ENCODE results near the gene CASD1. TPM values are rescaled to one million over a fixed set of nuclear protein-coding genes. Genes with fewer than 3 reads are reported as not detected.

Gene CASD1
- total and polyA plus RNA-seq, 8 donors: 2.9 to 57.6 (median 14.7) TPM

DNA sequence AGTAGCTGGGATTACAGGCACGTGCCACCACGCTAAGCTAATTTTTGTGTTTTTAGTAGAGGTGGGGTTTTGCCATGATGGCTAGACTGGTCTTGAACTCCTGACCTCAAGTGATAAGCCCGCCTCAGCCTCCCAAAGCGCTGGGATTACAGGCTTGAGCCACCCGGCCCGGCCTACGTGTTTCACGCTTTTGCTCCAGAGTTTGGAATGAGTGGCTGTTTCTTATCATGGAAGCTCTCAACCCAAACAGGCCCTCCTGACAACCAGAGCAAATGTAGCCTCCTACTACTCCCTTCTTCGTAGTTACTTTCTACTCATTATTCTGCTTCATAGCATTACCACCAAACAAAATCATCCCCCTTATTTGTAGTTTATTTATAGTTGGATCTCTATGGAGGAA is 26.8 kb upstream of the CASD1 start:
- Histone ChIP-seq H3K27me3 (no peaks in the 10 kb centered on the region), H3K9me3 (no peaks in the 10 kb centered on the region), H3K4me1 (no peaks in the 10 kb centered on the region), H3K27ac (no peak overlapping the region), H3K4me3 (no peak overlapping the region), H3K36me3 (no peaks in the 10 kb centered on the region)
- TF ChIP-seq POLR2A (IDR thresholded peaks at IDR 0.05) (no peak), POLR2AphosphoS5 (IDR thresholded peaks at IDR 0.05) (no peak), EP300 (IDR thresholded peaks at IDR 0.05) (no peak)
- TF ChIP-seq, protein P1, sequence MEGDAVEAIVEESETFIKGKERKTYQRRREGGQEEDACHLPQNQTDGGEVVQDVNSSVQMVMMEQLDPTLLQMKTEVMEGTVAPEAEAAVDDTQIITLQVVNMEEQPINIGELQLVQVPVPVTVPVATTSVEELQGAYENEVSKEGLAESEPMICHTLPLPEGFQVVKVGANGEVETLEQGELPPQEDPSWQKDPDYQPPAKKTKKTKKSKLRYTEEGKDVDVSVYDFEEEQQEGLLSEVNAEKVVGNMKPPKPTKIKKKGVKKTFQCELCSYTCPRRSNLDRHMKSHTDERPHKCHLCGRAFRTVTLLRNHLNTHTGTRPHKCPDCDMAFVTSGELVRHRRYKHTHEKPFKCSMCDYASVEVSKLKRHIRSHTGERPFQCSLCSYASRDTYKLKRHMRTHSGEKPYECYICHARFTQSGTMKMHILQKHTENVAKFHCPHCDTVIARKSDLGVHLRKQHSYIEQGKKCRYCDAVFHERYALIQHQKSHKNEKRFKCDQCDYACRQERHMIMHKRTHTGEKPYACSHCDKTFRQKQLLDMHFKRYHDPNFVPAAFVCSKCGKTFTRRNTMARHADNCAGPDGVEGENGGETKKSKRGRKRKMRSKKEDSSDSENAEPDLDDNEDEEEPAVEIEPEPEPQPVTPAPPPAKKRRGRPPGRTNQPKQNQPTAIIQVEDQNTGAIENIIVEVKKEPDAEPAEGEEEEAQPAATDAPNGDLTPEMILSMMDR (IDR thresholded peaks at IDR 0.05): no peak
- 82 to 92% (median 86%) methylated on average over 9 of the region's 9 CpGs for WGBS, 5 donors
- DNase-seq: no peak
- intact Hi-C loops (cut with DNase I; ENCODE audit: low total_unique reads): no loop called here

DNA sequence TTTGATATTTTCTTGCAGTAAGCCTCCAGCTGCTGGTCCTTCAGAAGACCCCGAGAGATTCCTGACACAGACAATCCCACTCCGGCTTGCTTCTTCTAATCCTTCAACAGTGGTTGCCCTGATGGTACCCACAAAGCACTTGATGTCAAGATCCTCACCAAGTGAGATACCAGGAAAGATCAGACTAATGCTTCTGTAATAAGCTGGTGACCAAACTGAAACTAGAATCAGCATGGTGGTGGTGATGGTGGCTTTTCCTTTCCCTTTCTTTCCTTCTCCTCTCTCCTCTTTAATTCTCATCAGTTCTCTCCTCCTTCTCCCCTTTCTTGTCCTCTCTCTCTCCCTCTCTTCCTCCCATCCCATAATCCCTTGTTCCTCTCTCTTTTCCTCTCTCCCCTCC is 25.8 kb upstream of the CASD1 start:
- Histone ChIP-seq H3K4me3 (no peak overlapping the region), H3K36me3 (no peaks in the 10 kb centered on the region), H3K27me3 (no peaks in the 10 kb centered on the region), H3K4me1 (no peaks in the 10 kb centered on the region), H3K9me3 (no peaks in the 10 kb centered on the region), H3K27ac (no peak overlapping the region)
- no peak for DNase-seq
- WGBS, 5 donors: 82 to 98% (median 95%) methylated on average over 2 of the region's 2 CpGs
- TF ChIP-seq EP300 (IDR thresholded peaks at IDR 0.05): no peak
- TF ChIP-seq POLR2AphosphoS5 (IDR thresholded peaks at IDR 0.05): no peak
- TF ChIP-seq, protein P1 (IDR thresholded peaks at IDR 0.05): no peak
- TF ChIP-seq POLR2A (IDR thresholded peaks at IDR 0.05): no peak
- intact Hi-C loops (cut with DNase I; ENCODE audit: low total_unique reads): no loop called here

DNA sequence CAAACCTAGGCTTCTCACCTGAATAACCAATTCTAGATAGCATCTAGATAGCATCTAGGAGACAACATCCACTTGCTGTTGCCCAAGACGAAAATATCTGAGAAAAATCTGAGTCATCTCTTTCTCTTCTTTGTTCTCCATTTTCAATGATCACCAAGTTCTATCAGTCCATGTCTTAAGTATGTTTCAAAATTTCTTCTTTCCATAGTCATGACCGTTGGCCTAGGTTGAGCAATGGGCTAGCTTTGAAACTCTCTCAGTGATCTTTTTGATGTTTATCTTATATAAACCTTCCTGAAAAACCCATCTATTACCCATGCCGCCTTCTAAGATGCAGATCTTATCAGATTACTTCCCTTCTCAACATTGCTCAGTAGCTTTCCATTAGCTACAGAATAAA is 23.4 kb upstream of the CASD1 start:
- DNase-seq: no peak
- intact Hi-C loops (cut with DNase I; ENCODE audit: low total_unique reads): no loop called here
- no peak overlapping the region for H3K27ac ChIP-seq
- no peaks in the 10 kb centered on the region for H3K36me3 ChIP-seq
- no peaks in the 10 kb centered on the region for H3K4me1 ChIP-seq
- no peaks in the 10 kb centered on the region for H3K27me3 ChIP-seq
- no peak overlapping the region for H3K4me3 ChIP-seq
- no peaks in the 10 kb centered on the region for H3K9me3 ChIP-seq
- 63 to 73% (median 70%) methylated on average over 3 of the region's 3 CpGs for WGBS, 5 donors
- TF ChIP-seq POLR2A (IDR thresholded peaks at IDR 0.05) (no peak), POLR2AphosphoS5 (IDR thresholded peaks at IDR 0.05) (no peak), EP300 (IDR thresholded peaks at IDR 0.05) (no peak)
- TF ChIP-seq, protein P1 (IDR thresholded peaks at IDR 0.05): no peak

- Histone ChIP-seq H3K4me3 (no peak overlapping the region), H3K27me3 (no peaks in the 10 kb centered on the region), H3K9me3 (no peaks in the 10 kb centered on the region), H3K36me3 (no peaks in the 10 kb centered on the region), H3K27ac (no peak overlapping the region), H3K4me1 (no peaks in the 10 kb centered on the region)
- TF ChIP-seq POLR2AphosphoS5 (IDR thresholded peaks at IDR 0.05): no peak
- TF ChIP-seq, protein P1 (IDR thresholded peaks at IDR 0.05): no peak
- no peak for TF ChIP-seq EP300 (IDR thresholded peaks at IDR 0.05)
- TF ChIP-seq POLR2A (IDR thresholded peaks at IDR 0.05): no peak
- no peak for DNase-seq
- 74 to 81% (median 77%) methylated on average over 3 of the region's 3 CpGs for WGBS, 5 donors
- intact Hi-C loops (cut with DNase I; ENCODE audit: low total_unique reads): no loop called here
Measured at GRCh38 chr7:94491410-94491809, 18.2 kb upstream of the CASD1 start.
